Fibroblast of lung (primary cell): Measurements from ENCODE around the gene PRRC2B. TPM values are rescaled to one million over a fixed set of nuclear protein-coding genes. Genes with fewer than 3 reads are reported as not detected.

ENCODE experiments used
- DNase-seq, 2 donors: peaks; one replicate each; pipeline versions ENCODE4 v3.0.0 to v3.0.0-alpha.2; 2010; ENCODE audit warnings: low read depth in 2 of 2
- H2AFZ ChIP-seq: 2 replicates; pipeline ENCODE4 v1.5.1; 2012; ENCODE audit warnings: low read length, control low read depth, inconsistent platforms
- H3K27ac ChIP-seq: 2 replicates; pipeline ENCODE4 v1.5.1; 2011; ENCODE audit warnings: low read length, control low read depth; ENCODE audit not compliant: insufficient read depth
- H3K27me3 ChIP-seq: 2 replicates; pipeline ENCODE4 v1.5.1; 2011; ENCODE audit warnings: mild to moderate bottlenecking, low read length; ENCODE audit not compliant: control insufficient read depth, insufficient read depth
- H3K36me3 ChIP-seq: 2 replicates; pipeline ENCODE4 v1.5.1; 2011; ENCODE audit warnings: low read length; ENCODE audit not compliant: control insufficient read depth, insufficient read depth
- H3K4me1 ChIP-seq: 2 replicates; pipeline ENCODE4 v1.5.1; 2011; ENCODE audit warnings: low read length; ENCODE audit not compliant: control insufficient read depth, insufficient read depth; ENCODE audit errors: extremely low read depth
- H3K4me2 ChIP-seq: 2 replicates; pipeline ENCODE4 v1.5.1; 2011; ENCODE audit warnings: low read length, control low read depth; ENCODE audit not compliant: insufficient read depth; ENCODE audit errors: extremely low read depth
- H3K4me3 ChIP-seq, 4 experiments: fragments of 200-600 bp in 1 of 4; sonication (generic) in 1 of 4; replicated peaks in 1 of 4; 2 replicates each; pipeline ENCODE4 v1.5.1; 2011 to 2016; ENCODE audit warnings: low read length in 4 of 4, low read depth in 3 of 4, mild to moderate bottlenecking in 3 of 4, control low read depth in 2 of 4, inconsistent platforms in 1 of 4, mixed read lengths in 1 of 4; ENCODE audit not compliant: insufficient read depth in 1 of 4; ENCODE audit errors: control extremely low read depth in 1 of 4
- H3K79me2 ChIP-seq: 2 replicates; pipeline ENCODE4 v1.5.1; 2012; ENCODE audit warnings: mild to moderate bottlenecking, low read length, inconsistent platforms; ENCODE audit not compliant: control insufficient read depth, insufficient read depth
- H3K9ac ChIP-seq: 2 replicates; pipeline ENCODE4 v1.5.1; 2011; ENCODE audit warnings: mild to moderate bottlenecking, low read length, control low read depth; ENCODE audit not compliant: insufficient read depth
- H3K9me3 ChIP-seq: 2 replicates; pipeline ENCODE4 v1.5.1; 2012; ENCODE audit warnings: low read depth, low read length; ENCODE audit not compliant: control insufficient read depth, insufficient read depth
- H4K20me1 ChIP-seq: 2 replicates; pipeline ENCODE4 v1.5.1; 2011; ENCODE audit warnings: low read length; ENCODE audit not compliant: control insufficient read depth, insufficient read depth; ENCODE audit errors: extremely low read depth
- CTCF ChIP-seq, 2 donors: IDR thresholded peaks in 1 of 2; conservative IDR thresholded peaks in 1 of 2; 1 replicate in 1 of 2; 2 replicates in 1 of 2; pipeline ENCODE4 v1.5.1; 2011 to 2012; ENCODE audit warnings: low read length in 2 of 2, control low read depth in 1 of 2, inconsistent platforms in 1 of 2, low read depth in 1 of 2, mild to moderate bottlenecking in 1 of 2
- EZH2 ChIP-seq: IDR thresholded peaks from 2 replicates; pipeline ENCODE4 v1.5.1; 2012; ENCODE audit warnings: low read length, control low read depth, mild to moderate bottlenecking; ENCODE audit errors: missing control alignments
- polyA plus RNA-seq, 2 donors: library from polyadenylated mRNA; depleted of rRNA in 1 of 2; stranded (reverse) in 1 of 2; unstranded in 1 of 2; fragments of >200 nt; gene quantifications; 2 replicates each; pipeline ENCODE4 v1.2.1, GENCODE V29; 2011 to 2012; ENCODE audit warnings: missing spikeins in 1 of 2
- total RNA-seq: library from RNA; depleted of rRNA; stranded (reverse); fragments of >200 nt; gene quantifications from 2 replicates; pipeline ENCODE4 v1.2.1, GENCODE V29; 2014

PRRC2B gene
- total and polyA plus RNA-seq, 2 donors (not counting 1 experiment from before 2014, with no cell fraction given) = 29.9 to 66.4 TPM

- Histone ChIP-seq H4K20me1 (no peaks in the 10 kb centered on the region), H3K9me3 (no peaks in the 10 kb centered on the region), H3K79me2 (no peaks in the 10 kb centered on the region), H3K4me1 (no peaks in the 10 kb centered on the region), H3K4me3 (no peak overlapping the region), H3K4me2 (no peak overlapping the region), H2AFZ (no peak overlapping the region), H3K9ac (no peak overlapping the region), H3K27ac (no peak overlapping the region), H3K27me3 (no peaks in the 10 kb centered on the region), H3K36me3 (peaks cover 61% of the 10 kb centered on the region)
- DNase-seq = no peak
- TF ChIP-seq EZH2 = no peak
- no peak for TF ChIP-seq CTCF (conservative IDR thresholded peaks at IDR 0.05 in 1 of 2, IDR thresholded peaks at IDR 0.05 in 1 of 2; ENCODE audit: low read depth in 1 of 2, low read length in 2 of 2)
Measured at GRCh38 chr9:131490514-131490913, 96.6 kb downstream of the PRRC2B start.

DNA sequence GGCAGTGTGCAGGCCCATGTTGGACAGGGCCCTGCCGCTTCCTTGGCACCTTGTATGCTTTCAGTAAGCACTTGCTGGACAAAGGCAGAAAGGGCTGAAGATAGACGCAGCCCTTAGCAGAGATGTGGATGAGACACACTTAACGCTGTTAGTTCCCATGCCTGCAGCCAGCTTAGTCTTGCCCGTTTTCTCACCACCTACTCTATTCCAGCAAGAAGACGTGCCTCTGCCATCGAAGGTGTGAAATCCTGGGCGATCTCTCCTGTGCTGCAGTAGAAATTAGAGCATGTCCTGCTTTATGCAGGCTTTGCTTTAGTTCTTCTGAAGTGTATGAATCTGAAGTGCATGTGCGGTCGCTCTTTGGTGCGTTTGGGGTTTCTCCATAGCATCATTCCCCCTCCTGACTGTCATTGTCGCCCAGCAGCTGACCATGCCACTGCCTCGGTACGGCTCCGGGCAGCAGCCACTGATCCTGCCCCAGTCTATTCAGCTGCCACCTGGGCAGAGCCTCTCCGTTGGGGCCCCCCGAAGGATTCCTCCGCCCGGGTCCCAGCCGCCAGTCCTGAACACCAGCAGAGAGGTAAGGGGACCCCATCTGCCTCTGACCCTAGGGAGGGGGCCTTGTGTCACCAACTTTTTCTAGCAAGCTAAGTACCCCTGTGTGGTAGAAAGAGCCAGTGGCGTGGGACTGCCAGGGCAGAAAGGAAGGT lies 97.3 kb downstream of the PRRC2B start:
- peaks cover 65% of the 10 kb centered on the region for H3K36me3 ChIP-seq
- no peak overlapping the region for H3K27ac ChIP-seq
- TF ChIP-seq CTCF (conservative IDR thresholded peaks at IDR 0.05 in 1 of 2, IDR thresholded peaks at IDR 0.05 in 1 of 2; ENCODE audit: low read depth in 1 of 2, low read length in 2 of 2) (no peak), EZH2 (no peak)
- no peaks in the 10 kb centered on the region for H3K27me3 ChIP-seq
- H3K9me3 ChIP-seq = no peaks in the 10 kb centered on the region
- H3K4me3 ChIP-seq = no peak overlapping the region
- H3K4me1 ChIP-seq = no peaks in the 10 kb centered on the region
- no peaks in the 10 kb centered on the region for H3K79me2 ChIP-seq
- H3K4me2 ChIP-seq = no peak overlapping the region
- no peak overlapping the region for H2AFZ ChIP-seq
- H4K20me1 ChIP-seq = no peaks in the 10 kb centered on the region
- no peak for DNase-seq
- H3K9ac ChIP-seq = no peak overlapping the region

GRCh38 chr9:131492070-131492469 lies 98.2 kb downstream of the PRRC2B start:
- Histone ChIP-seq H4K20me1 (no peaks in the 10 kb centered on the region), H3K36me3 (peaks cover 64% of the 10 kb centered on the region), H3K79me2 (no peaks in the 10 kb centered on the region), H3K9me3 (no peaks in the 10 kb centered on the region), H3K9ac (no peak overlapping the region), H3K4me1 (no peaks in the 10 kb centered on the region), H3K4me2 (no peak overlapping the region), H3K27ac (no peak overlapping the region), H3K4me3 (no peak overlapping the region), H2AFZ (no peak overlapping the region), H3K27me3 (no peaks in the 10 kb centered on the region)
- TF ChIP-seq EZH2 (no peak), CTCF (conservative IDR thresholded peaks at IDR 0.05 in 1 of 2, IDR thresholded peaks at IDR 0.05 in 1 of 2; ENCODE audit: low read depth in 1 of 2, low read length in 2 of 2) (no peak)
- DNase-seq = no peak
